ENCODE results near the gene CXXC1.

- TF ChIP-seq GATA2 (IDR thresholded peaks at IDR 0.05; ENCODE audit: low read depth, low read length) (no peak), GATA3 (IDR thresholded peaks at IDR 0.05; ENCODE audit: low read depth, low read length) (no peak)
Observed at GRCh38 chr18:50330176-50330575, 42.7 kb upstream of the CXXC1 start.
